Naive thymus-derived CD4-positive, alpha-beta T cell (primary cell): ENCODE data around the gene SF3B2. TPM values are rescaled to one million over a fixed set of nuclear protein-coding genes. Genes with fewer than 3 reads are reported as not detected.

ENCODE experiments used
- ATAC-seq: fragments of 150-1000 bp; cut with Tn5 transposase; 2 replicates; pipeline ENCODE4 v1.10.0; 2021; ENCODE audit warnings: mild to moderate bottlenecking, moderate library complexity
- CTCF ChIA-PET: fragments of 350-600 bp; sonication (Branson Sonifier 250); formaldehyde crosslinking; loops from one replicate; lab custom pipeline; 2021; ENCODE audit warnings: antibody characterized with exemption; lab: Charles Lee
- POLR2A ChIA-PET: fragments of 350-600 bp; sonication (Branson Sonifier 250); formaldehyde crosslinking; loops from one replicate; lab custom pipeline; 2021; ENCODE audit warnings: antibody characterized with exemption, inconsistent platforms; lab: Charles Lee
- DNase-seq, 9 donors: peaks; one replicate each; pipeline versions ENCODE4 v3.0.0 to v3.0.0-alpha.2; 2020 to 2022; ENCODE audit warnings: mixed read lengths in 1 of 9
- H3K27ac ChIP-seq: one replicate; pipeline ENCODE4 v1.7.0; 2013; ENCODE audit warnings: mild to moderate bottlenecking, low read depth, low read length, moderate library complexity
- H3K27me3 ChIP-seq, 2 donors: one replicate each; pipeline ENCODE4 v1.7.0; 2013; ENCODE audit warnings: low read length in 2 of 2, mild to moderate bottlenecking in 2 of 2, moderate library complexity in 2 of 2; ENCODE audit not compliant: control insufficient read depth in 2 of 2, insufficient read depth in 2 of 2
- H3K36me3 ChIP-seq, 3 experiments: 1 replicate in 2 of 3; 2 replicates in 1 of 3; pipeline ENCODE4 v1.7.0; 2013; ENCODE audit warnings: low read length in 3 of 3, mild to moderate bottlenecking in 3 of 3, moderate library complexity in 1 of 3; ENCODE audit not compliant: insufficient read depth in 3 of 3, control insufficient read depth in 2 of 3
- H3K4me1 ChIP-seq, 2 donors: one replicate each; pipeline ENCODE4 v1.7.0; 2013; ENCODE audit warnings: low read length in 2 of 2, mild to moderate bottlenecking in 2 of 2, moderate library complexity in 1 of 2; ENCODE audit not compliant: control insufficient read depth in 2 of 2, insufficient read depth in 2 of 2
- H3K4me3 ChIP-seq: 2 replicates; pipeline ENCODE4 v1.7.0; 2013; ENCODE audit warnings: mild to moderate bottlenecking, low read length
- H3K9me3 ChIP-seq, 3 experiments: 1 replicate in 2 of 3; 2 replicates in 1 of 3; pipeline ENCODE4 v1.7.0; 2013; ENCODE audit warnings: low read length in 3 of 3; ENCODE audit not compliant: control insufficient read depth in 2 of 3
- H3K27ac Mint-ChIP-seq, 9 donors: one replicate each; pipeline ENCODE4 v1.8.0; 2020 to 2022; ENCODE audit warnings: mixed read lengths in 9 of 9, mild to moderate bottlenecking in 8 of 9, moderate library complexity in 5 of 9, inconsistent platforms in 2 of 9
- H3K27me3 Mint-ChIP-seq, 5 donors: one replicate each; pipeline ENCODE4 v1.8.0; 2021 to 2022; ENCODE audit warnings: mixed read lengths in 5 of 5, mild to moderate bottlenecking in 1 of 5
- H3K36me3 Mint-ChIP-seq, 5 donors: one replicate each; pipeline ENCODE4 v1.8.0; 2020 to 2022; ENCODE audit warnings: mixed read lengths in 5 of 5, mild to moderate bottlenecking in 3 of 5, inconsistent platforms in 1 of 5
- H3K4me1 Mint-ChIP-seq, 7 donors: one replicate each; pipeline ENCODE4 v1.8.0; 2020 to 2022; ENCODE audit warnings: mixed read lengths in 7 of 7, mild to moderate bottlenecking in 3 of 7, inconsistent platforms in 1 of 7
- H3K4me3 Mint-ChIP-seq, 10 donors: one replicate each; pipeline ENCODE4 v1.8.0; 2020 to 2022; ENCODE audit warnings: mild to moderate bottlenecking in 10 of 10, mixed read lengths in 10 of 10, moderate library complexity in 6 of 10, inconsistent platforms in 2 of 10
- H3K9me3 Mint-ChIP-seq, 11 donors: one replicate each; pipeline ENCODE4 v1.8.0; 2020 to 2022; ENCODE audit warnings: mixed read lengths in 11 of 11, mild to moderate bottlenecking in 4 of 11, inconsistent platforms in 1 of 11, moderate library complexity in 1 of 11
- intact Hi-C, 2 donors: fragments of 100-400 bp; cut with micrococcal nuclease; formaldehyde crosslinking; loops; one replicate each; pipeline ENCODE4 v1.15.1; 2023
- polyA plus RNA-seq, 2 donors: library from polyadenylated mRNA; unstranded; fragments of 300-500 nt; fragmentation: Illumina TruSeq; gene quantifications; one replicate each; pipeline ENCODE4 v1.2.3, GENCODE V29; 2021
- total RNA-seq, 6 experiments: library from RNA in 5 of 6; stranded (reverse) in 5 of 6; gene quantifications; 1 replicate in 5 of 6; 2 replicates in 1 of 6; pipeline ENCODE4 v1.2.3 and lab custom pipeline; 2021 to 2026

The SF3B2 gene
- total and polyA plus RNA-seq, 7 experiments from 2014 or later, result 81.8 to 248 (median 201) TPM

- peak overlapping the region; percentile 88 to 99 (median 94) for H3K27ac Mint-ChIP-seq
- peak overlapping the region; percentile 46 for H3K4me3 ChIP-seq
- peak overlapping the region; percentile 84 for H3K27ac ChIP-seq
- ChIA-PET POLR2A (interaction anchor here (0.6 to 8.2 kb wide), 16 partner anchors 9 to 364 kb away, joined by 3 to 139 read pairs (median 6); partner anchors contain the start of genes BANF1, EIF1AD and SF3B2), CTCF (interaction anchor here (0.6 to 8.7 kb wide), 24 partner anchors 7 to 213 kb away, joined by 3 to 67 read pairs (median 5); partner anchors contain the start of genes BANF1 and SF3B2)
- DNase-seq (peak in 7 of 9 donors; percentile 28 to 48 (median 39)), ATAC-seq (peak; percentile 20)
- H3K36me3 Mint-ChIP-seq, result peaks cover 11 to 52% (median 43%) of the 10 kb centered on the region in 5 donors
- H3K4me1 Mint-ChIP-seq, result peaks cover 52 to 70% (median 57%) of the 10 kb centered on the region in 7 donors
- peaks cover 0 to 6% (median 0%) of the 10 kb centered on the region in 11 donors for H3K9me3 Mint-ChIP-seq
- H3K4me1 ChIP-seq, result peaks cover 20 to 23% of the 10 kb centered on the region in 2 donors
- no peaks in the 10 kb centered on the region for H3K27me3 Mint-ChIP-seq
- peak overlapping the region; percentile 73 to 97 (median 87) for H3K4me3 Mint-ChIP-seq
- no peaks in the 10 kb centered on the region for H3K27me3 ChIP-seq
- intact Hi-C loops, result loop anchor here (1.0 to 5.0 kb wide), 7 partner anchors 24 to 66 kb away; partner anchors contain the start of genes BANF1 (in 1 of the 2) and EIF1AD (in 1 of the 2)
- no peaks in the 10 kb centered on the region for H3K9me3 ChIP-seq
- H3K36me3 ChIP-seq, result peaks cover 10 to 48% (median 21%) of the 10 kb centered on the region in 3 experiments
These were observed 17.0 kb downstream of the SF3B2 start for GRCh38 chr11:66068923-66069714.

DNA sequence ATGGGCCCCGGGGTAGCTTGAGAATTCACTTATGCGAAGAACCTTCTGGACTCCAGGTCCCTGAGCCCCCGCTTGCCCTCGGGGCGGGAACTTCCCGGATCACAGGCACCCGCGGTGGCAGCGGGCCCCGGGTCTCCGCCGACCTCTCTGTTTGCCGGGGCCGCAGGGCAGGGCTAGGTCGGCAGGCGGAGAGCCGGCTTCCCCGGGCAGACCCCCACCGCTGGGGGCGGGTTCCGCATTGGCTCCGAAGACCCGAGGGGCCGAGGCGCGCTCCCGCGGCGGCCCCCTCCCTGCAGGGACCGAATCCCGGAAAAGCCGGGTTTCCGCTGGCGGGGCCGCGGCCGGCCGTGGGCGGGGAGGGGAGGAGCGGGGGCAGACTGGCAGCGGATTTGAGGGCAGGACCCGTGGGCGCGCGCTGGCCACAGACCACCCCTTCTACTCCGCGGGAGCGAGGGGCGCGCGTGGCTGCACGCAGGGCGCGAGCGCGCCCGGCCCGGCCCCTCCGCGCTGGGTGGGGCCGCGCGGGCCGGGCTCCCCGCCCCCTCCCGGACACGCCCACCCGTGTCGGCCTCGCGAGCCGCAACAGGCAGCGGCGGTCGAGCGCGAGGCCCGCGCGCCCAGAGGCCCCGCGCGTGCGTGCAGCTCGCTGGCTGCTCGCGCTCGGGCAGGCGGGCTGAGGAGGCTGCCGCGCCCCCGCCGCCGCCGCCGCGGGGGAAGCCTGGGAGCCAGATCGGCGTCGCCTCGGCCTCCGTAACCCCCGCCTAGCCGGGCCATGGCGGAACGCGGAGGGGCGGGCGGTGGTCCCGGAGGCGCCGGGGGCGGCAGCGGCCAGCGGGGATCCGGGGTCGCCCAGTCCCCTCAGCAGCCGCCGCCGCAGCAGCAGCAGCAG, 17.8 kb downstream of the SF3B2 start, which contains the start of gene PACS1:
Gene PACS1 (plus strand): TSS at position 558 of the 889 bp plus-strand sequence. CDS start 215 bp downstream, at position 773.
- peak within 1 kb of the TSS; percentile 91 to 100 (median 98) for H3K4me3 Mint-ChIP-seq

GRCh38 chr11:66070604-66071380, 18.6 kb downstream of the SF3B2 start:
- Mint-ChIP-seq H3K4me1 (peaks cover 54 to 73% (median 61%) of the 10 kb centered on the region in 7 donors), H3K4me3 (peak overlapping the region; percentile 91 to 100 (median 98)), H3K27ac (peak overlapping the region; percentile 90 to 98 (median 95)), H3K27me3 (no peaks in the 10 kb centered on the region), H3K9me3 (peaks cover 0 to 3% (median 0%) of the 10 kb centered on the region in 11 donors), H3K36me3 (peaks cover 0 to 44% (median 33%) of the 10 kb centered on the region in 5 donors)
- POLR2A ChIA-PET, result interaction anchor here (0.6 to 8.2 kb wide), 21 partner anchors 11 to 1205 kb away, joined by 3 to 139 read pairs (median 4); partner anchors contain the start of genes BANF1, CCDC85B, EIF1AD and SF3B2
- Histone ChIP-seq H3K27me3 (no peaks in the 10 kb centered on the region), H3K27ac (peak overlapping the region; percentile 83), H3K4me1 (peaks cover 23 to 24% of the 10 kb centered on the region in 2 donors), H3K4me3 (peak overlapping the region; percentile 69), H3K36me3 (peaks cover 10 to 48% (median 14%) of the 10 kb centered on the region in 3 experiments), H3K9me3 (no peaks in the 10 kb centered on the region)
- CTCF ChIA-PET, result interaction anchor here (0.7 to 8.7 kb wide), 10 partner anchors 9 to 139 kb away, joined by 3 to 67 read pairs (median 4); no protein-coding TSS in a partner anchor
- peak; percentile 5 for ATAC-seq
- DNase-seq, result peak in 5 of 9 donors; percentile 18 to 45 (median 25)
- intact Hi-C loops, result loop anchor here (1.0 to 5.0 kb wide), 4 partner anchors 11 to 547 kb away; partner anchors contain the start of gene RBM14 (in 1 of the 2)

More for the DNA sequence above, 17.8 kb downstream of the SF3B2 start, which contains the start of gene PACS1:
- H3K9me3 ChIP-seq, result no peaks in the 10 kb centered on the region
- peak within 1 kb of the TSS; percentile 90 to 99 (median 97) for H3K27ac Mint-ChIP-seq
- no peaks in the 10 kb centered on the region for H3K27me3 ChIP-seq
- peaks cover 10 to 45% (median 16%) of the 10 kb centered on the region in 3 experiments for H3K36me3 ChIP-seq
- DNase-seq (peak; percentile 64 to 85 (median 70)), ATAC-seq (peak; percentile 85)
- ChIA-PET CTCF (interaction anchor here (0.7 to 8.7 kb wide), 13 partner anchors 10 to 189 kb away, joined by 3 to 67 read pairs (median 8); partner anchors contain the start of gene SF3B2), POLR2A (interaction anchor here (0.6 to 8.2 kb wide), 16 partner anchors 10 to 68 kb away, joined by 3 to 139 read pairs (median 6); partner anchors contain the start of genes BANF1, EIF1AD and SF3B2)
- peak within 1 kb of the TSS; percentile 69 for H3K4me3 ChIP-seq
- intact Hi-C loops, result loop anchor here (2.0 to 5.0 kb wide), 5 partner anchors 25 to 547 kb away; partner anchors contain the start of genes BANF1 (in 1 of the 2), EIF1AD (in 1 of the 2) and RBM14 (in 1 of the 2)
- no peaks in the 10 kb centered on the region for H3K27me3 Mint-ChIP-seq
- H3K9me3 Mint-ChIP-seq, result peaks cover 0 to 4% (median 0%) of the 10 kb centered on the region in 11 donors
- H3K4me1 ChIP-seq, result peaks cover 23 to 24% of the 10 kb centered on the region in 2 donors
- H3K4me1 Mint-ChIP-seq, result peaks cover 54 to 73% (median 63%) of the 10 kb centered on the region in 7 donors
- peaks cover 5 to 49% (median 40%) of the 10 kb centered on the region in 5 donors for H3K36me3 Mint-ChIP-seq
- peak within 1 kb of the TSS; percentile 84 for H3K27ac ChIP-seq

DNA sequence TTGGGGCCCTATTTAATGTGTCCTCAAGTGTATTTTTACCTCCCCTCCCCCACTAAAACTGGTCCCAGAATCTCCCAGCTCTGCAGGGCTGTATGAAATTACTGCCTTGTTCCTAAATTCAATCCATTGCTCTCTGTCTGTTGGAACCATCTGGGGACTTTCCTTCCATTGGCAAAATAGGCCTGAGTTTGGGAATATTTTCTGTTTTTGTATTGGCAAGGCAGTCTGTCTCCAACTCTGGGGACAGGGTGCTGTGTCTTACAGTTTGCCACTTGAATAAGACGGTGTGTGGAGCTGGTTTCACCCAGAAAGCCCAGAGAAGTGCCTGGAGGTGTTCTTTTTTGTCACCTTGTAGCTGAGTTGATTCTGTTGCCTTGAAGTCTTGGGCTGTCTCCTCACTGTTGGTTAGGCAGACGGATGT, 19.2 kb downstream of the SF3B2 start:
- intact Hi-C loops, result loop anchor here (1.0 to 5.0 kb wide), 4 partner anchors 10 to 546 kb away; partner anchors contain the start of gene RBM14 (in 1 of the 2)
- H3K4me3 Mint-ChIP-seq, result peak overlapping the region; percentile 91 to 100 (median 98)
- peak overlapping the region; percentile 90 to 98 (median 95) for H3K27ac Mint-ChIP-seq
- peak overlapping the region; percentile 69 for H3K4me3 ChIP-seq
- H3K9me3 ChIP-seq, result no peaks in the 10 kb centered on the region
- peak overlapping the region; percentile 83 for H3K27ac ChIP-seq
- DNase-seq, result peak in 7 of 9 donors; percentile 37 to 57 (median 49)
- peaks cover 0 to 3% (median 0%) of the 10 kb centered on the region in 11 donors for H3K9me3 Mint-ChIP-seq
- POLR2A ChIA-PET, result interaction anchor here (0.6 to 8.2 kb wide), 18 partner anchors 10 to 1204 kb away, joined by 3 to 139 read pairs (median 5); partner anchors contain the start of genes CCDC85B and SF3B2
- H3K36me3 Mint-ChIP-seq, result peaks cover 0 to 44% (median 33%) of the 10 kb centered on the region in 5 donors
- CTCF ChIA-PET, result interaction anchor here (0.7 to 8.7 kb wide), 11 partner anchors 8 to 139 kb away, joined by 3 to 67 read pairs (median 4); no protein-coding TSS in a partner anchor
- no peaks in the 10 kb centered on the region for H3K27me3 ChIP-seq
- peaks cover 10 to 42% (median 13%) of the 10 kb centered on the region in 3 experiments for H3K36me3 ChIP-seq
- H3K27me3 Mint-ChIP-seq, result no peaks in the 10 kb centered on the region
- peaks cover 50 to 75% (median 61%) of the 10 kb centered on the region in 7 donors for H3K4me1 Mint-ChIP-seq
- no peak for ATAC-seq
- peaks cover 23 to 24% of the 10 kb centered on the region in 2 donors for H3K4me1 ChIP-seq
